ENCODE data around the gene ELOVL6.
"Not testable (repeated sequence)": the region's sequence is repeated elsewhere in the genome, so short reads cannot be mapped to it uniquely, and the experiment has no call there.

Gene ELOVL6

DNA sequence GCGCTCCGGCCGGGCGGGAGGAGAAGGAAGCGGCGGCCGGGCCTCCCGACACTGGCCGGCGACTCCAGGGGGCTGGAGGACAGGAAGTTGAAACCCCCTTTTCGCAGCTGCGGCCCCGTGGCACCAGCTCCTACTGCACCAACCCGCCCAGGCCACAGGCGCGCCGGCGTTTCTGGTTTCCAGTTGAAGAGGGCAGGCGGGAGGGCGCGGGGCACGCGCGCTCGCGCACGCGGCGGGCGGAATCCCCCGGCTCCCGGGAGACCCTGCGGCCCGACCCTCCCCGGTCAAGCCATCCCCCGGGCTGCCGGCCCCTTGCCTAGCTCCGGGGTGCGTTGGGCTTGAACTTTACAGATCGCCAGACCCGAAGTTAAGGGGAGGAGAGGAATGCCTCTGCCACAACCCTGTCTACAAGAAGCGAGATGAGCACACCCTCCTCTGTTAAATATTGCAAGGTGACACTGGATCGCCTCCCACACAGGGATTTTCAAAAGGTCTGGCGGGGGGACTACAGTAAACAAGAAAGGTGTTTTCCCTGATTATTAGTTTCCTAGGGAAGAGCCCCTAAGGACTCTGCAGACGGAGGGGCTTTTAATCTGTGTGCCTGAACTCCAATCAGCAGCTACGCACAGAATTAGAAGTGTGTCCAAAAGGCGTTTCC is 1.4 kb downstream of the ELOVL6 start:
- DNase-seq, result peak in 48 of 56 donors; percentile 15 to 81 (median 45)

GRCh38 chr4:110196206-110196870 is 2.1 kb downstream of the ELOVL6 start:
- peak in 52 of 56 donors; percentile 13 to 80 (median 49) for DNase-seq

DNA sequence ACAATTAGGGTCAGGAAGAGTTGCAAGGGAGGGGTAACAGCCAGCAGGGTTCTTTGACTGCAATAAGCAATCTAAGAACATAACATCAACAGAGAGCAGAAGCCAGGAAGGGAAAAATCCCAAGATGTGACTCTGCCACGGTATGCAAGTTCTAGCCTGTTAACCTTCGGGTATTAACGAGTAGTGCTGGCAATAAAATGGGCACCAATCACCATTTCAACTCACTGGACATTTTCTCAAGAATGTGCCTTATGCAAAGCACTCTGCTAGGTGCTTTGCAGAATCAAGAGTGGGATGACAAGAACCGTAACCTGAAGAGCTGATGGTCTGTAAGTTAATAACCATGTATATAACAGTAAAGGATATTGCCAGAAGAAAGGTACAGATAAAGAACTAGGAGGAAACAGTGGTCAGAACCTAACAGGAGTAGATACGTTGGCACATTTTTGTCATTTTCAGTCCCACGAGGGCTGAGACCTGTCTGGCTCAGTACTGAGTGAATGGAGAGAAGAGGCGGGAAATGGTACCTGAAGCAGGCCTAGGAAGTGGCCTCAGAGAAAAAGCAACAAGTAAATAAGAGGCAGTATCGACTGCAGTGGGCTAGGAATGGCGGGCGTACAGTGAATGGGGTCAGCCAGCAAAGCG is 2.7 kb downstream of the ELOVL6 start:
- DNase-seq, result peak in 3 of 56 donors; percentile 13 to 70 (median 24)

DNA sequence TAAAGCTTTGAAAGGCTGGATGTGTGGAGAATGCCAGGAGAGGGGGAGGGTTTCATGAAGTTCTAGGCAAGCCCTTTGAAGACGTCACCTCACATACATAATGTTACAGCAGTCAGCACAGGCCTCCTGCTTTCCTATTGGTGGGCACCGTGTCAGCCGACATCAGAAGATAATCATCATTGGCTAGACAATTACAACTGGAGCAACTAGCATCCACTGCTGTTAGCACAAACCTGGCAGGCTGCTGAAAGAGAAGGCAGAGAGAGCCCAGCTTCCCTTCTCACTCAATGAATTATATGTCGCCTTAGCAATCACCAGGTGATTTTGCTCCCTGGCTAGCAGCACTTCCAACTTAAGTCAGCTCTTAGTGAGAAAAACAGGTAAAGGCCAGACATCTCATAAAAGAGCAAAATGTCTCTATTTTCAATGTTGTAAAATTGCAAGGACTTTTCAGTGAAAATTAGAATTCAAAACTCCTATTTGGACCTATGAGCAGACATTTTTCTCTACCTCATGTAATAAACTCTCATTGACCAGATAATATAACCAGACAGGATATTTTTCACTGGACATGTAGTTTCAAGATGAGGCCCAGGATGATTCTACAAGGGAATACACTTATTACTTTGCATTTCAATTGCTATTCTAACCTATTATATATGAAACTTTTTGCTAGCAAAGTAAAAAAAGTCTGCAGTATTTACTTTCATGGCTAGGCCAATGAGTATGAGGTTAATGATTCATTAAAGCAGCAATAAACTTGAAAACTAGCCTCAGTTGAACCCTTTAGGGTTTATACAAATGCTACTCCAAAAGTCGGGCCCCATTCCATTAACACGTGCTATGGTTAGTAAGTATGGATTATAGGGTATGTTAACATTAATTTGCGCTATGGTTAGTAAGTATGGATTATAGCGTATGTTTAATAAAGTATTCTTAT is 4.3 kb downstream of the ELOVL6 start:
- peak in 55 of 56 donors; percentile 2 to 96 (median 81) for DNase-seq

- not testable (repeated sequence) for DNase-seq
These were observed 5.1 kb downstream of the ELOVL6 start for GRCh38 chr4:110193287-110193686.

GRCh38 chr4:110190249-110190648 is 8.2 kb downstream of the ELOVL6 start:
- DNase-seq, result no peak

DNA sequence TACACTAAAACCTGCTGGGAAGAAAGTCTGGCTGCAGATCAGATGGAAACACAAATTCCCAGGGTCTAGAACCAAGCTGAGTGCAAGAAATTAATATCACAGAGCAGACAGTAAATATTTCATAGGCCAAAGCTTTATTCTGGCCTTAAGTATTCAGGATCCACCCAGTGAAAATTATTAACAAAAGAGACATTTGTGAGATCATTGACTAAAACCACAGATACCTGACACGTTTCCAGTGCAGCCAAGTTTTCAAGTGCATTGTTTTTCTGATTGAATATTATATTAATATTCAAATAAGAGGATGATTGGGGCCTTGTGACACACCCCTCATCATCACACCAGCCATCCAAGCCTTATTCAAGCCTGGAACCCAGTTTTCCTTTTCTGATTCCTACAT is 10.3 kb downstream of the ELOVL6 start:
- no peak for DNase-seq

DNA sequence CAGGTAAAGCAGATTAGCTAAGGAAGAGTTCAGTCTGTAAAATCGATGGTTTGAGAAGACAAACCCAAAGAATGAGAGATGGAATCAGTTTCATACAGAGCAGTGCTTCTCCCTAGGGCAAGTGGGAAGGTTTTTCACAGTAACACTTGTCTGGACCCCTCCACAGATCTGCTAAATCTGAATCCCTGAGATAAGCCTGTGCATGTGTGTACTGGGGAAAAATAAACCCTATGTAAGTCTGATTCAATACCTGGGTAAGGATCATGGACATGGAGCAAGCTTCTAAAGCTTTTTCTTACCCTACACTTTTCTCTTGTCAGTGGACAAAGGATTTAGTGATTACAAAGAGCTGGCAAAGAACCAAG is 13.6 kb downstream of the ELOVL6 start:
- no peak for DNase-seq

DNA sequence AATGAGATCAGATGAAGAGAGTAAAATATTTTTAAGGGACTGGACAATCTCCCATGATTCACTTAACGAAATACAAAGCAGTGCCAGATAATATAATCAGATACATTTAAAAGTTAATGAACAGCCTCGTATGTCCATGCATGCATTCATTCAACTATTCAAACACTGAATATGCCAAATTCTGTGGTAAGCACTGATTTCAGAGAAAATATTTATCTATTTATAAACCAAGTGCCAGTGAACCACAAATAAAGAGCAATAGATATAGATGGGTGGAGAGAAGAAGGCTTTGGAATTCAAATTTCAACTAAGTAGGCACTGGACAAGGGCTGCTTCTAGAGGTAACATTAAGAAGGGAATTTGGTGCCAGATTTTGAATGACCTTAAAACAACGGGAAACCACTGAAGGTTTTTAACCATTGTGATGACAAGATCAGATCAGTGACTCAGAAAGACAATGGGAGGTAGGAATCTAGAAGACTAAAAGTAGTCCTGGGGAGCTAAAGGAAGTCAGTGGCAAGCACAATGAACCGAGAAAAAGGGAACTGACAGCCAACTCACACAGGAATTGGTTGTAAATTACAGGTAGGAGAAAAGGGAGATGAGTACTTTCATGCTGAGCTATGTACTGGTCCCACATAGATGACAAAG is 14.2 kb downstream of the ELOVL6 start:
- DNase-seq, result no peak

DNA sequence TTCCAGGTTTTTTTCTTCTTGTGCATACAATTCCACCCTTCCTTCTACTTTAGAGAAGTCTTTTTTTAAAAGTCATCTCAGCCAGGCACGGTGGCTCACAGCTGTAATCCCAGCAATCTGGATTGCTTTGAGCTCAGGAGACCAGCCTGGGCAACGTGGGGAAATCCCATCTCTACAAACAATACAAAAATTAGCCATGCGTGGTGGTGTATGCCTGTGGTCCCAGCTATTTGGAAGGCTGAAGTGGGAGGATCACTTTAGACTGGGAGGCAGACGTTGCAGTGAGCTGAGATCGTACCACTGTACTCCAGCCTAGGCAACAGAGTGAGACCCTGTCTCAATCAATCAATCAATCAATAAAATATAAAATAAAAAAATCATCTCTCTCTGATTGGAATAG is 14.8 kb downstream of the ELOVL6 start:
- no peak for DNase-seq

GRCh38 chr4:110183058-110183457 is 15.4 kb downstream of the ELOVL6 start:
- no peak for DNase-seq

- no peak for DNase-seq
These were observed 16.5 kb downstream of the ELOVL6 start for GRCh38 chr4:110181890-110182289.

GRCh38 chr4:110175634-110176033 is 22.8 kb downstream of the ELOVL6 start:
- DNase-seq, result no peak

DNA sequence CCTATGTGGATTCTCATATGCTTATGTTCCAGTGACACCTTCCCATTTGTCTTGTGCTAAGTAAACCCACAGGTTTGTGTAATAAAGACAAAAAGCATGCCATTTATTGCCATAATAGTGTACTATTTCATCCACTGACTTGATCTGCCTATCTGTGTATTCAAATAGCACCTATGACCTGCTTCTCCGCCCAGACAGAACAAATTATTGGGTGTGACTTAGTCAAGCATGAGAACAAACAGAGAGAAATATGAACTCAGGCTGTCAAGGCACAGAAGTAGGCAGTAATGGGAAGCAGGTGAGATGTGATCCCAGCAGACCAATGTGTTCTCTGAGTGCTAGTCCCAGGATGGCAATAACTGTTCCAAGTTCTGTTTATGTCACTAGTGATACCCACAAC is 25.4 kb downstream of the ELOVL6 start:
- DNase-seq, result no peak

GRCh38 chr4:110171971-110172370 is 26.4 kb downstream of the ELOVL6 start:
- DNase-seq, result no peak

DNA sequence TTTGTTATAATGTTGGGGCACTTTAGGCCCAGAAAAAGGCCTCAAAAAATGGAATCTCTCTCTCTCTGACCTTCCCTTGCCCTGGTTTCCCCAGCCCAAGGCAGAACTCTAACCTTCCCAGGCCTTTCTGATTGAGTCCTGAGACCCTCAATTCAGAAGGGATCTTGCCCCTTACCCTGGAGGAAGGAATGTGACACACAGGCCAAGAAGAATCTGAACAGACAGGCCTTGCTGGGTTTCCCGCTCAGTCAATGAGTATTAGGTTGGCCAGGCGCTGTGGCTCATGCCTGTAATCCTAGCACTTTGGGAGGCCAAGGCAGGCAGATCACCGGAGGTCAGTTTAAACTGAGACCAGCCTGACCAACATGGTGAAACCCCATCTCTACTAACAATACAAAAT is 27.6 kb downstream of the ELOVL6 start:
- no peak for DNase-seq

DNA sequence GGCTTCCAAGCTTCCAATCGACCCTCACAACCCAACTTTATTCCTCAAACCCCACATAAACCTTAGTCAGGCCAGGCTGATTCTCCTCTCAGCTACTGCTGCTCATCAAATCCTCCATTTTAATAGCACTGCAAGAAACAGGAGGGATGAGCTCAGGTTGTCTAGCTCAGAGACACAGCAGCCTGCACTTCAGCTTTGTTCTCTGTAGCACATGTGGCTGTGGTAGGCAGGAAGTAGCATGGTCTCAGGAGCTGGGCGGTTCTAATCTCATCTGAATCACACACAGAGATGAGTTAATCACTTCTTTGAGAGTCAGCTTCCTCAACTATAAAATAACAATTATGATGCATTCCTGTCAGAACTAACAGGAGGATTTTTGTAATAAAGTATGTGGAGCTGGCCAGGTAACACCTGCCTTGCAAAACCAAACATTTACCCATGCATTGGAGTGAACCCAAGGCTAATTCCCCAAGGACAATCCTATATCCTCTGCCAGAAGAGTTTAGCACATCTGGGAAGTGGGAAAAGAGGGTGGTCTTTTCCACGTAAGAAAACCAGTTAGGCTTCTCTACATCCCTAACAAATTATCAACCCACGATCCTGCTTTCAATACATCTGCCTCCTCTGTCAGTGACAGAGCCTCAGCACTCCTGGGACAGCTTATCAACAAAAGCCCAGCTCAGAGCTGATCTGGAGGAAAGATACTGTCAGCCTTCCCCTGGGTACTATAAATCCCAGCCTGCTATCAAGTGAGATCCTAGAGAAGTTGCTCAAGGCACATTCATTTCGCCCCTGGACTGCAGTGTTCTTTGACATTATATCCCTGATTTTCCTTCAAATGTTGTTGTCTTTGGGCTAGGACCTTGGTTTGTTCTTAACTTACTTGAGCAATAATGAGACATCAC is 32.8 kb downstream of the ELOVL6 start:
- no peak for DNase-seq

DNA sequence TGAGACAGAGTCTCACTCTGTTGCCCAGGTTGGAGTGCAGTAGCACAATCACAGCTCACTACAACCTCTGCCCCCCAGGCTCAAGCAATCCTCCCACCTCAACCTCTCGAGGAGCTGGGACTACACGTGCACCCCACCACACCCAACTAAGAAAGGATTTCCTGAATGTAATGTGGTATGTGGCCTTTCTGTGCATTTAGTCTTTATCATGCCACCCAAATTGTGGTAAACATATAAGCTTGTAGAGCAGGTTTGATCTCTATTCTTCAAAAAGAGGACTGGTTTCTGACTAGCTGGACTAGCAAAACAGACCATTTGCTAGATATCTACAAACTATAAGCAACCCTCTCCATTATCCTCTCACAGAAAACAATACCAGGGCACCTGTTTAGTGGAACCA is 33.6 kb downstream of the ELOVL6 start:
- no peak for DNase-seq

- DNase-seq, result no peak
These were observed 34.2 kb downstream of the ELOVL6 start for GRCh38 chr4:110164251-110164650.

All from amygdala (tissue), 56 donors.